H9 (cell line): Measurements from ENCODE around the gene WT1. TPM values are rescaled to one million over a fixed set of nuclear protein-coding genes. Genes with fewer than 3 reads are reported as not detected.

Experiments used
- DNase-seq: peaks from one replicate; pipeline ENCODE4 v3.0.0-alpha.2; 2017
- H2AFZ ChIP-seq: one replicate; pipeline ENCODE4 v1.6.1; 2013; ENCODE audit warnings: mild to moderate bottlenecking, low read length, control low read depth, moderate library complexity
- H2AK5ac ChIP-seq: 2 replicates; pipeline ENCODE4 v1.6.1; 2013; ENCODE audit warnings: low read length, control low read depth, mixed read lengths; ENCODE audit not compliant: insufficient read length
- H2BK120ac ChIP-seq: one replicate; pipeline ENCODE4 v1.6.1; 2013; ENCODE audit warnings: low read depth, mild to moderate bottlenecking, low read length, control low read depth, inconsistent platforms; ENCODE audit not compliant: poor library complexity, severe bottlenecking
- H2BK12ac ChIP-seq: 2 replicates; pipeline ENCODE4 v1.6.1; 2013; ENCODE audit warnings: low read length, control low read depth, mixed read lengths, low read depth; ENCODE audit not compliant: insufficient read length
- H2BK15ac ChIP-seq: 2 replicates; pipeline ENCODE4 v1.6.1; 2013; ENCODE audit warnings: low read depth, low read length, control low read depth
- H2BK20ac ChIP-seq: one replicate; pipeline ENCODE4 v1.6.1; 2013; ENCODE audit warnings: low read depth, mild to moderate bottlenecking, low read length, control low read depth, inconsistent platforms; ENCODE audit not compliant: poor library complexity, severe bottlenecking
- H2BK5ac ChIP-seq: 2 replicates; pipeline ENCODE4 v1.6.1; 2013; ENCODE audit warnings: low read length, control low read depth, mixed read lengths; ENCODE audit not compliant: insufficient read length
- H3K14ac ChIP-seq: 2 replicates; pipeline ENCODE4 v1.6.1; 2013; ENCODE audit warnings: low read length, control low read depth; ENCODE audit not compliant: insufficient read depth
- H3K18ac ChIP-seq: 2 replicates; pipeline ENCODE4 v1.6.1; 2013; ENCODE audit warnings: low read depth, mild to moderate bottlenecking, mixed read lengths, low read length, control low read depth; ENCODE audit not compliant: insufficient read length
- H3K23ac ChIP-seq: 2 replicates; pipeline ENCODE4 v1.6.1; 2013; ENCODE audit warnings: low read length, control low read depth, mixed read lengths, low read depth; ENCODE audit not compliant: insufficient read length
- H3K23me2 ChIP-seq: 2 replicates; pipeline ENCODE4 v1.6.1; 2013; ENCODE audit warnings: low read depth, mild to moderate bottlenecking, mixed read lengths, low read length, control low read depth; ENCODE audit not compliant: insufficient read length, poor library complexity, severe bottlenecking
- H3K27ac ChIP-seq: 2 replicates; pipeline ENCODE4 v1.5.1; 2013; ENCODE audit warnings: low read length, control low read depth, mixed read lengths, low read depth; ENCODE audit not compliant: insufficient read length
- H3K27me3 ChIP-seq: 2 replicates; pipeline ENCODE4 v1.6.1; 2013; ENCODE audit warnings: low read length, control low read depth, inconsistent platforms; ENCODE audit not compliant: insufficient read depth
- H3K4ac ChIP-seq: 2 replicates; pipeline ENCODE4 v1.6.1; 2013; ENCODE audit warnings: low read depth, mild to moderate bottlenecking, control low read depth, inconsistent platforms, low read length, moderate library complexity
- H3K4me1 ChIP-seq: 2 replicates; pipeline ENCODE4 v1.6.1; 2013; ENCODE audit warnings: low read length, control low read depth, inconsistent platforms; ENCODE audit not compliant: insufficient read depth
- H3K4me2 ChIP-seq: 2 replicates; pipeline ENCODE4 v1.6.1; 2013; ENCODE audit warnings: low read length, control low read depth, mixed read lengths; ENCODE audit not compliant: insufficient read length, insufficient read depth
- H3K56ac ChIP-seq: 2 replicates; pipeline ENCODE4 v1.6.1; 2013; ENCODE audit warnings: low read depth, mild to moderate bottlenecking, mixed read lengths, low read length, control low read depth; ENCODE audit not compliant: insufficient read length
- H3K79me1 ChIP-seq: 2 replicates; pipeline ENCODE4 v1.6.1; 2013; ENCODE audit warnings: low read depth, mild to moderate bottlenecking, moderate library complexity, low read length, control low read depth, inconsistent platforms; ENCODE audit not compliant: insufficient read depth, poor library complexity, severe bottlenecking
- H3K79me2 ChIP-seq: 2 replicates; pipeline ENCODE4 v1.6.1; 2013; ENCODE audit warnings: low read length, control low read depth, inconsistent platforms; ENCODE audit not compliant: insufficient read depth
- H3K9ac ChIP-seq: 2 replicates; pipeline ENCODE4 v1.6.1; 2013; ENCODE audit warnings: low read length, control low read depth, mixed read lengths; ENCODE audit not compliant: insufficient read length; ENCODE audit errors: extremely low read depth
- H3K9me3 ChIP-seq: one replicate; pipeline ENCODE4 v1.6.1; 2013; ENCODE audit warnings: low read depth, low read length, inconsistent platforms; ENCODE audit not compliant: control insufficient read depth
- H3T11ph ChIP-seq: one replicate; pipeline ENCODE4 v1.6.1; 2013; ENCODE audit warnings: mild to moderate bottlenecking, low read length, control low read depth, inconsistent platforms
- H4K20me1 ChIP-seq: one replicate; pipeline ENCODE4 v1.6.1; 2013; ENCODE audit not compliant: control insufficient read depth, insufficient read length, insufficient read depth
- H4K5ac ChIP-seq: 2 replicates; pipeline ENCODE4 v1.6.1; 2013; ENCODE audit warnings: low read depth, mild to moderate bottlenecking, mixed read lengths, low read length, control low read depth; ENCODE audit not compliant: insufficient read length
- H4K8ac ChIP-seq: replicated peaks from 2 replicates; pipeline ENCODE4 v1.6.1; 2013; ENCODE audit warnings: low read length, control low read depth, mixed read lengths, low read depth; ENCODE audit not compliant: insufficient read length
- H4K91ac ChIP-seq: 2 replicates; pipeline ENCODE4 v1.6.1; 2013; ENCODE audit warnings: low read depth, mild to moderate bottlenecking, moderate library complexity, mixed read lengths, low read length, control low read depth; ENCODE audit not compliant: insufficient read length
- H3K27ac Mint-ChIP-seq, 3 experiments: 2 replicates in 2 of 3; 3 replicates in 1 of 3; pipeline ENCODE4 v1.8.0; 2020 to 2021; ENCODE audit warnings: mixed read lengths in 3 of 3, mild to moderate bottlenecking in 1 of 3, moderate library complexity in 1 of 3
- H3K27me3 Mint-ChIP-seq: 2 replicates; pipeline ENCODE4 v1.8.0; 2021; ENCODE audit warnings: low read depth, mild to moderate bottlenecking, moderate library complexity, mixed read lengths
- H3K36me3 Mint-ChIP-seq, 3 experiments: 2 replicates in 2 of 3; 3 replicates in 1 of 3; pipeline ENCODE4 v1.8.0; 2020 to 2021; ENCODE audit warnings: low read depth in 3 of 3, mixed read lengths in 3 of 3; ENCODE audit not compliant: insufficient read depth in 1 of 3
- H3K4me1 Mint-ChIP-seq, 2 experiments: 2 replicates each; pipeline ENCODE4 v1.8.0; 2020; ENCODE audit warnings: mixed read lengths in 2 of 2
- H3K4me3 Mint-ChIP-seq, 2 experiments: 2 replicates in 1 of 2; 3 replicates in 1 of 2; pipeline ENCODE4 v1.8.0; 2020 to 2021; ENCODE audit warnings: mild to moderate bottlenecking in 2 of 2, mixed read lengths in 2 of 2, moderate library complexity in 1 of 2
- H3K9me3 Mint-ChIP-seq, 2 experiments: 2 replicates in 1 of 2; 3 replicates in 1 of 2; pipeline ENCODE4 v1.8.0; 2020; ENCODE audit warnings: mild to moderate bottlenecking in 2 of 2, mixed read lengths in 2 of 2, moderate library complexity in 1 of 2
- CTCF ChIP-seq: fragments of 200-600 bp; sonication (generic); conservative IDR thresholded peaks from 3 replicates; pipeline ENCODE4 v1.8.0; 2021; ENCODE audit warnings: antibody characterized with exemption, mild to moderate bottlenecking
- WGBS: extraction: QIAGEN DNeasy Blood & Tissue Kit; methylation state at CpG from one replicate; pipeline ENCODE4 v1.1.7; 2013; ENCODE audit warnings: missing lambda C conversion rate, low lambda C conversion rate, mixed read lengths; ENCODE audit not compliant: insufficient read length; ENCODE audit errors: extremely low coverage; 5-methylcytosine and 5-hydroxymethylcytosine counted together
- total RNA-seq: library from RNA; stranded (reverse); gene quantifications from 2 replicates; pipeline ENCODE4 v1.2.1, GENCODE V29; 2021

Gene WT1
- total RNA-seq, 1 experiment from 2014 or later = 0.20 TPM

GRCh38 chr11:32435942-32436750 is 807 bp upstream of the WT1 start:
- no peaks in the 10 kb centered on the region for H4K20me1 ChIP-seq
- H2BK12ac ChIP-seq = no peak overlapping the region
- DNase-seq = no peak
- TF ChIP-seq CTCF = no peak
- peaks cover 98% of the 10 kb centered on the region for H3K27me3 Mint-ChIP-seq
- no peak overlapping the region for H2BK120ac ChIP-seq
- H3K27ac ChIP-seq = no peak overlapping the region
- no peak overlapping the region for H3T11ph ChIP-seq
- no peaks in the 10 kb centered on the region for H3K36me3 Mint-ChIP-seq
- no peak overlapping the region for H3K18ac ChIP-seq
- H3K27ac Mint-ChIP-seq = no peak overlapping the region
- peaks cover 91% of the 10 kb centered on the region for H3K27me3 ChIP-seq
- H4K8ac ChIP-seq = no peak overlapping the region
- H3K23me2 ChIP-seq = peaks cover 9% of the 10 kb centered on the region
- H3K4me1 Mint-ChIP-seq = peaks cover 38 to 47% of the 10 kb centered on the region in 2 experiments
- H4K91ac ChIP-seq = no peak overlapping the region
- peak overlapping the region; percentile 45 to 81 for H3K4me3 Mint-ChIP-seq
- no peak overlapping the region for H2BK20ac ChIP-seq
- no peak overlapping the region for H3K4ac ChIP-seq
- no peak overlapping the region for H2BK5ac ChIP-seq
- H3K9me3 Mint-ChIP-seq = peaks cover 4 to 15% of the 10 kb centered on the region in 2 experiments; a peak in 3 of 5 replicates
- no CpG with 5 or more reads among the region's 42 CpGs for WGBS
- H2BK15ac ChIP-seq = no peak overlapping the region
- H2AK5ac ChIP-seq = no peak overlapping the region
- H3K4me2 ChIP-seq = peak overlapping the region; percentile 48
- H3K9me3 ChIP-seq = no peaks in the 10 kb centered on the region
- no peaks in the 10 kb centered on the region for H3K79me2 ChIP-seq
- no peak overlapping the region for H2AFZ ChIP-seq
- no peak overlapping the region for H3K23ac ChIP-seq
- peaks cover 5% of the 10 kb centered on the region; the same call in 1 of the 2 replicates for H3K4me1 ChIP-seq
- H3K14ac ChIP-seq = no peak overlapping the region
- H4K5ac ChIP-seq = no peak overlapping the region
- H3K56ac ChIP-seq = no peak overlapping the region
- no peak overlapping the region for H3K9ac ChIP-seq
- H3K79me1 ChIP-seq = no peaks in the 10 kb centered on the region
